Neural progenitor cell (in vitro differentiated cells): ENCODE results near the gene PEX5L. TPM values are rescaled to one million over a fixed set of nuclear protein-coding genes. Genes with fewer than 3 reads are reported as not detected.

Source experiments
- DNase-seq: peaks from one replicate; pipeline ENCODE4 v3.0.0-alpha.2; 2016; ENCODE audit warnings: low spot score
- H2AFZ ChIP-seq: fragments of 200-600 bp; sonication (generic); replicated peaks from 2 replicates; pipeline ENCODE4 v1.6.1; 2016; ENCODE audit warnings: antibody characterized with exemption
- H3F3A ChIP-seq: fragments of 200-600 bp; sonication (generic); 2 replicates; pipeline ENCODE4 v1.6.1; 2016; ENCODE audit warnings: antibody characterized with exemption, low read depth
- H3K27ac ChIP-seq: fragments of 200-600 bp; sonication (generic); 2 replicates; pipeline ENCODE4 v1.5.1; 2016; ENCODE audit warnings: mild to moderate bottlenecking
- H3K27me3 ChIP-seq: fragments of 200-600 bp; sonication (generic); 2 replicates; pipeline ENCODE4 v1.6.1; 2016; ENCODE audit warnings: mild to moderate bottlenecking, moderate library complexity
- H3K36me3 ChIP-seq: fragments of 200-600 bp; sonication (generic); 2 replicates; pipeline ENCODE4 v1.5.1; 2016
- H3K4me1 ChIP-seq: fragments of 200-600 bp; sonication (generic); 2 replicates; pipeline ENCODE4 v1.6.1; 2016; ENCODE audit warnings: mixed run types
- H3K4me2 ChIP-seq: fragments of 200-600 bp; sonication (generic); 2 replicates; pipeline ENCODE4 v1.6.1; 2016
- H3K4me3 ChIP-seq: fragments of 200-600 bp; sonication (generic); 2 replicates; pipeline ENCODE4 v1.5.1; 2016
- H3K79me2 ChIP-seq: fragments of 200-600 bp; sonication (generic); 2 replicates; pipeline ENCODE4 v1.6.1; 2016; ENCODE audit warnings: low read depth
- H3K9ac ChIP-seq: fragments of 200-600 bp; sonication (generic); 2 replicates; pipeline ENCODE4 v1.6.1; 2016
- H3K9me3 ChIP-seq: fragments of 200-600 bp; sonication (generic); 2 replicates; pipeline ENCODE4 v1.5.1; 2016; ENCODE audit warnings: low read depth
- H4K20me1 ChIP-seq: fragments of 200-600 bp; sonication (generic); 2 replicates; pipeline ENCODE4 v1.6.1; 2016; ENCODE audit warnings: low read depth
- H3K27ac Mint-ChIP-seq: 3 replicates; pipeline ENCODE4 v1.8.0; 2021; ENCODE audit warnings: mixed read lengths
- H3K27me3 Mint-ChIP-seq: 2 replicates; pipeline ENCODE4 v1.8.0; 2022; ENCODE audit warnings: low read depth, mild to moderate bottlenecking, inconsistent platforms, moderate library complexity, mixed read lengths; ENCODE audit not compliant: insufficient read depth
- H3K36me3 Mint-ChIP-seq: 3 replicates; pipeline ENCODE4 v1.8.0; 2021; ENCODE audit warnings: mixed read lengths
- H3K4me1 Mint-ChIP-seq: 3 replicates; pipeline ENCODE4 v1.8.0; 2021; ENCODE audit warnings: mixed read lengths
- H3K4me3 Mint-ChIP-seq: 3 replicates; pipeline ENCODE4 v1.8.0; 2021; ENCODE audit warnings: mild to moderate bottlenecking, moderate library complexity, mixed read lengths
- H3K9me3 Mint-ChIP-seq: 3 replicates; pipeline ENCODE4 v1.8.0; 2020; ENCODE audit warnings: mixed read lengths
- CTCF ChIP-seq: fragments of 200-600 bp; sonication (generic); IDR thresholded peaks from 2 replicates; pipeline ENCODE4 v1.5.1; 2017; ENCODE audit warnings: antibody characterized with exemption, mild to moderate bottlenecking
- EZH2 ChIP-seq: fragments of 200-600 bp; sonication (generic); IDR thresholded peaks from 2 replicates; pipeline ENCODE4 v1.6.1; 2017; ENCODE audit warnings: antibody characterized with exemption, mild to moderate bottlenecking, moderate library complexity
- EZH2phosphoT487 ChIP-seq: fragments of 200-600 bp; sonication (generic); IDR thresholded peaks from 2 replicates; pipeline ENCODE4 v1.6.1; 2017; ENCODE audit warnings: antibody characterized with exemption
- total RNA-seq: library from RNA; depleted of rRNA; stranded (reverse); fragments of >200 nt; gene quantifications from 2 replicates; pipeline ENCODE4 v1.2.3, GENCODE V29; 2015; ENCODE audit warnings: low replicate concordance

The PEX5L gene
- total RNA-seq, 1 donor from 2014 or later: 0.90 TPM

- peaks cover 2% of the 10 kb centered on the region for H3K4me1 Mint-ChIP-seq
- H2AFZ ChIP-seq: no peak overlapping the region
These were observed 195.8 kb downstream of the PEX5L start for GRCh38 chr3:179840985-179841384.

GRCh38 chr3:179837374-179837773, 199.4 kb downstream of the PEX5L start:
- Histone ChIP-seq H3K4me1 (no peaks in the 10 kb centered on the region), H3K27ac (no peak overlapping the region), H4K20me1 (no peaks in the 10 kb centered on the region), H3K4me3 (no peak overlapping the region), H2AFZ (peak overlapping the region; percentile 15), H3K27me3 (no peaks in the 10 kb centered on the region), H3K36me3 (no peaks in the 10 kb centered on the region), H3K9ac (no peak overlapping the region), H3K4me2 (no peak overlapping the region), H3K79me2 (no peaks in the 10 kb centered on the region), H3K9me3 (no peaks in the 10 kb centered on the region), H3F3A (no peaks in the 10 kb centered on the region)
- TF ChIP-seq EZH2 (no peak), CTCF (peak; percentile 11), EZH2phosphoT487 (no peak)
- Mint-ChIP-seq H3K4me3 (no peak overlapping the region), H3K36me3 (no peaks in the 10 kb centered on the region), H3K9me3 (no peaks in the 10 kb centered on the region), H3K4me1 (peaks cover 2% of the 10 kb centered on the region), H3K27ac (no peak overlapping the region), H3K27me3 (peaks cover 6% of the 10 kb centered on the region)
- no peak for DNase-seq

More at GRCh38 chr3:179840985-179841384, 195.8 kb downstream of the PEX5L start:
- H3K9ac ChIP-seq: no peak overlapping the region
- no peaks in the 10 kb centered on the region for H3K4me1 ChIP-seq
- no peak overlapping the region for H3K4me2 ChIP-seq
- no peak overlapping the region for H3K4me3 ChIP-seq
- H3K36me3 ChIP-seq: no peaks in the 10 kb centered on the region
- H4K20me1 ChIP-seq: no peaks in the 10 kb centered on the region
- TF ChIP-seq EZH2phosphoT487 (no peak), CTCF (no peak), EZH2 (no peak)
- no peaks in the 10 kb centered on the region for H3K9me3 Mint-ChIP-seq
- H3K27me3 ChIP-seq: no peaks in the 10 kb centered on the region
- H3K27me3 Mint-ChIP-seq: peaks cover 3% of the 10 kb centered on the region
- H3K4me3 Mint-ChIP-seq: no peak overlapping the region
- no peaks in the 10 kb centered on the region for H3K9me3 ChIP-seq
- no peaks in the 10 kb centered on the region for H3K36me3 Mint-ChIP-seq
- DNase-seq: no peak
- H3K27ac Mint-ChIP-seq: no peak overlapping the region
- no peak overlapping the region for H3K27ac ChIP-seq
- no peaks in the 10 kb centered on the region for H3K79me2 ChIP-seq
- no peaks in the 10 kb centered on the region for H3F3A ChIP-seq

DNA sequence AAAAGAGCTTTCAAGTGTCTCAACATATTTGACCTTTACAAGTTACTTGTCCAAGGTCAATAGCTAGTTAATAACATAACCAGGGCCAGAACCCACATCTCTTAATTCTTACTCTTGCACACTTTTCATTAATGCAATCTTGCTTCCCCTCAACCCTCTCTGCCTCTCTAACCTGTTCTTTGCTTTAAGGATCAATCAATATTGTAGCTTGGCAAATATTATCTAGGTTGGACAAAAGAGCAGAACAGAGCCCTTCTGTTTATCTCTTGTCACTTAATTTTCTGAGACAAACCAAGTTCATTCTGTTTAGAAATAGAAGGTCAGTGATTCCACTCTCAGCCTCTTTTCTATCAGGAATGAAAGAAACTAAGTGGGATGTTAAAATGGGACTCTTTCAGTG, 203.4 kb downstream of the PEX5L start:
- Histone ChIP-seq H3K9ac (no peak overlapping the region), H3K36me3 (no peaks in the 10 kb centered on the region), H4K20me1 (no peaks in the 10 kb centered on the region), H3K27ac (no peak overlapping the region), H3K4me3 (no peak overlapping the region), H2AFZ (no peak overlapping the region), H3K27me3 (no peaks in the 10 kb centered on the region), H3F3A (no peaks in the 10 kb centered on the region), H3K4me1 (no peaks in the 10 kb centered on the region), H3K79me2 (no peaks in the 10 kb centered on the region), H3K4me2 (no peak overlapping the region), H3K9me3 (no peaks in the 10 kb centered on the region)
- H3K4me1 Mint-ChIP-seq: no peaks in the 10 kb centered on the region
- peaks cover 6% of the 10 kb centered on the region for H3K27me3 Mint-ChIP-seq
- no peak overlapping the region for H3K4me3 Mint-ChIP-seq
- H3K36me3 Mint-ChIP-seq: no peaks in the 10 kb centered on the region
- H3K27ac Mint-ChIP-seq: no peak overlapping the region
- no peak for TF ChIP-seq EZH2phosphoT487
- TF ChIP-seq CTCF: no peak
- no peak for TF ChIP-seq EZH2
- no peaks in the 10 kb centered on the region for H3K9me3 Mint-ChIP-seq
- DNase-seq: no peak
